RPMI8226 (cell line): ENCODE results near the gene MYO9B.

Experiments
- DNase-seq: peaks from one replicate; pipeline ENCODE4 v3.0.0-alpha.2; 2015

The MYO9B gene

GRCh38 chr19:17226002-17226933, 150.7 kb downstream of the MYO9B start, which contains the start of gene OCEL1:
OCEL1 (plus strand) TSS chr19:17226226; CDS start chr19:17226248, 22 bp downstream.
- DNase-seq: peak; percentile 98

- DNase-seq: no peak
These were observed 152.3 kb downstream of the MYO9B start for GRCh38 chr19:17227798-17228367.

DNA sequence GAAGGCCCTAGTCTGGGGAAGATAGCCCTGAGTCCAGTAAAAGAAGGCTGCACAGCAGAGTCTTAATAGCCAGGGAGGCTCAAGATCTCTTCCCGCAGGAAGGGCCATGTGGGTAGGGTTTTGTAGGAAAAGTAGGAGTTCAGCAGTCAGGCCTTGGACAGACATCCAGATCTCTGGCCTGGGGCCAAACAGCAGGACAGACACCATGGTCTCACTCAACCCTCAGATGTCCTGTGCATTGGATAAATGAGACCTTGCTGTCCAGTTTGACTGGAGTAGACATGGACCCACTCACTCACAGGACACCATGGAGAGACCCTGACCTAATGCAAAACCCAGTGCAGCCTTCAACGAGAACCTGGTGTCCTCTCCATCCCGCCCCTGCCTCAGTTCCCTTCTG, 154.3 kb downstream of the MYO9B start:
- DNase-seq: no peak

DNA sequence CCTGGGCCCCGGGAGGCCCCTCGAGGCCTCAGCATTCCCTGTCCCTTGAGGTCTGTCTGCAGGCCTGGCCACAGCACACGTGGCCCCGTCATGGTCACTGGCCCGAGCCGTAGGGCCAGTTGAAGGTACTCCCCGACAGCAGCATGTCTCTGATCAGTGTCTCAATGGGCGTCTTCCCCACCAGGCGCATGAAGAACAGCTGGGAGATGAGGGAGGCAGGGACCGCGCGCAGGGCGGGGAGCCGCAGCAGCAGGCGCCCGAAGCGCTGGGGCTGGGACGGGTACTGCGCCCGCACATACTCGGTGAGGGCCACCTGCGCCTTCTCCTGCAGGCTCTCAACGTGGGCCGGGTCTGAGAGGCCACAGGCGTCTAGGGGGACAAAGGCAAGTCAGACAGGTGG, 156.7 kb downstream of the MYO9B start:
- no peak for DNase-seq

DNA sequence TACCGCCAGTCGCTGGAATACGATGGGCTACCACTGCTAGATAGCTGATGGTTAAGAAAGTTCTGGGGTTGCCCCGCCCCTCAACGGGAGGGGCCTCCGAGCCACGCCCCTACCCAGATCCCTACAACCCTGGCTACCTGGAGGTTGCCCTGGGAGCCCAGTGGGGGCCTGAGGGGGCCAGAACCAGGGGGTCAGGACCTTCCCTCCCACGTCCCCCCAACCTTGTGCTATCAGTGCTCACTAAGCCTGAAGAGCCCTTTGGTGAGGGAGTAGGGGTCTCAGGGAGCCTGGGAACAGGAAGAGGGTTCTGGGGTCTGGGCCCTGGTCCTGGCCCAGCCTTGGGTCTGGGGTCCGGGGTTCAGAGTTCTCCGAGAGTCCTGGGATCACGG, 159.3 kb downstream of the MYO9B start:
- DNase-seq: peak; percentile 82

DNA sequence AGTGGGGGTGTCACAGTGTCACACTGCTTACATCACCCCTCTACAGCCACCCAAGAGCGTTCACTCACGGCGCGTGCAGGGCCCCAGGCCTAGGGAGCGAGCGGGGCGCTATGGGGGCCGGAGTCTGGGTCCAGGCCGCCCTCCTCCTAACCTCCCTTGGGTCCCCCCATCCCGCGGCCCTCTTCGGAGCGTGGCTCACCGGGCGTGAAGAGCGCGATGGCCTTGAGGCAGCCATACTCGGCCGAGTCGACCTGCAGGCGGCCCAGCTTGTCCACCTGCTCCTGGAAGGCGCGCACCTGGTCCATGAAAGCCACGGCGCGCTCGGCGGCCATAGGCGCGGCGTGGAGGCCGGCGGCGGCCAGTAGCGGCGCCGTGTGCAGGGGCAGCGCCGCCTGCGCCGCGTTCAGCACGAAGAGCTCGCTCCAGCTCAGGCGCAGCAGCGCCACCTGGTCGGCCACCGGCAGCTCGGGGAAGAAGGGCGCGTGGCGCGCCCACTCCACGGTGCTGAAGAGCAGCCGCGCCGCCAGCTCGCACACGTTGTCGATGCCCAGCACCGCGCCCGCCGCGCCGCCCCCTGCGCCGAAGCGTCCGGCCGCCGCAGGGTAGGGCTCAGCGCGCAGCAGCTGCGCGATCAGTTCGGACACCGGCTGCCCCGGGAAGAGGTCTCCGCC, 159.9 kb downstream of the MYO9B start:
- peak; percentile 89 for DNase-seq

DNA sequence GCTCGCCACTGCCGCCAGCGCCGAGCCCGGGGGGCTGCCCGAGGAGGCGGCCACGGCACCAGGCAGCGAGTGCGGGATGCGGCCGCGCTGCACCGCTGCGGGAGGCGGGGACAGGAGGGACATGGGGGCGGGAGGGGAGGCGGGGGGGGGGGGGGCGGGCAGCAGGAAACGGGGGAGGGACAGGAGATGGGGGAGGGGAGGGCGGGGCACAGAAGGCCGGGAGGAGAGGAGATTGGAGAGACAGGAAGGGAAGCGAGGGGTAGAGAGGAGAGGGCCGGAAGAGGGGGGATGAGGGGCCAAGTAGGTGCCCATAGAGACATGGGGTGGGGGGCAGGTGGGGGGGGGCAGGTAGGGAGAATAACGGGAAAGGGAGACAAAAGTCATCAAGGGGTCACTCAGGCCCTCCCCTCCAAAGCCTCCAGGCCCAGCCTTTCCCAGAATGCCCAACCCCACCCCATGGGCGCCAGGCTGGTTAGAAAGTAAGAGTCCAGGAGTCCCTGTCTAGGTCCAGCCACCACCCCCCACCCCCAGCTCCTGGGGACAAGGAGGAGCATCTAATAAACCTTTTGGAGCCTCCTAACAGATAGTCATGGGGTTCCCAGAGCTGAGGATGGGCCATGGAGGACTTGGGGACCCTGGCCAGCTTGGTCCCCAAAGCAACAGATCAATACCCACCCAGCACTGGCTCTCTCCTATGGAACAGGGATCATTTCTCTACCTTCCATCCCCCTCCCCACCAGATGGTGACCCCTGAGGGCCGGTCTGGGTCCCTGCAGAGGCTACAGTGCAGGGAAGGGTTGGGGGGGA, 160.6 kb downstream of the MYO9B start:
- DNase-seq: no peak

DNA sequence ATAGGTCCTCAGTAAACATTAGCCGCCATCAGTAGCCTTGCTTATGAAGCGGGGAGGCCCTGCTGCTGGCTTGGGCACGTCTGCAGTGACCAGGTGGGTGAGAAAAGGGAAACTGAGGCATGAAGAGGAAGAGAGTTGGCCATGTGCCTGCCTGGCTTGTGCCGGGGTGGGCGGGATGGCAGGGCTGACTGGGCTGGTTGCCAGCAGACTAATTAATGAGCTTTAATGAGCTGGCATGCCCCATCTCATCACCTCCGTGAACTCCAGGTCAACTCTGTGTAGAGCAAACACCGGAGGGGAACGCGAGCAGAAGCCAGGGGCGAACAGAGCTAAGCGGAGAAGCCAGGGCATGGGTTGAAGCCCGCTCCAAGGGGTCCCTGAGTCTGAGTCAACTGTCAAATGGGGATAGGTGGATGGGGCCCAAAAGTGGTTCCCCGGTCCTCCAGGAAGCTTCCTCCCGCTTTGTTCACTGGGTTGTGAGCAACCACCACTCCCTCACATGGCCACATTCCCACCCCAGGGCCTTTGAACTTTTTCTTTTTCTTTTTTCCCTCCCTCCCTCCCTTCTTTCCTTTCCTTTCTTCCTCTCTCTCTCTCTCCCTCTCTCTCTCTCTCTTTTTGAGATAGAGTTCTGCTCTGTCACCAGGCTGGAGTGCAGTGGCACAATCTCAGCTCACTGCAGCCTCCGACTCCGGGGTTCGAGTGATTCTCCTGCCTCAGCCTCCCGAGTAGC, 161.4 kb downstream of the MYO9B start:
- DNase-seq: peak; percentile 57

DNA sequence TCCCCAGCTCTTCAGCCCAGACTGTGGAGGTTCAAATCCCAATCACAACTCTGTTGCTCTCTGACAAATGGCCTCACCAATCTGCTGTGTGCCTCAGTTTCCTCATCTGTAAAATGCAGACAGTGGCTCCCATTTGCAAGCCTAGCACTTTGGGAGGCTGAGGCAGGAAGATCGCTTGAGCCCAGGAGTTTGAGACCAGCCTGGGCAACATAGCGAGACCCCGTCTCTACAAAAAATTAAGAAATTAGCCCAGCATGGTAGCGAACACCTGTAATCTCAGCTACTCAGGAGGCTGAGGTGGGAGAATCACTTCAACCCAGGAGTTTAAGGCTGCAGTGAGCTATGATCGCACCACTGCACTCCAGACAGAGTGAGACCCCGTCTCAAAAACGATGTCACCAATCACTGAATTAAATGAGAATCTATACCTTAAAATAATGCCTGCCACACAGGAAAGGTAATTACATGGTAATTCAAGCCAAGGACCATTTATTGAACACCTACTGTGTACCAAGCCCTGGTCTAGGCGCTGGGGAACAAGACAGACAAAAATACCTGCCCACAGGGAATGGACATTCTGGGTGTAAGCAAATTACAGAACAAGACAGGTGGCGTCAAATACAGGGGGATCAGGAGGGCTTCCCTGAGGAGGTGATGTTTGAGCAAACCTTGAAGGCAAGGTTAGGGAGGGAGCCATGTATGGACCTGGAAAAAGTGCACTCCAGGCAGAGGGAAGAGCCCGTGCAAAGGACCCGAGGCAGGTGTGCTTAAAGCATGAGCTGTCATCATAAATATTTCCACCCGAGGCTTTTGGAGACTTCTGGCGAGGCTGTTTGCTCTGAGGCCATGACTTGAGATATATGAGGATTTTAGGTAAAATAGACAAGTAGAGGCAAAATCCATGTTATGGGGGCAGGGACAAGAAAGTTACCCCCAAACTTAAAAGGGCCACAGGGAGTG, 162.4 kb downstream of the MYO9B start:
- DNase-seq: no peak

DNA sequence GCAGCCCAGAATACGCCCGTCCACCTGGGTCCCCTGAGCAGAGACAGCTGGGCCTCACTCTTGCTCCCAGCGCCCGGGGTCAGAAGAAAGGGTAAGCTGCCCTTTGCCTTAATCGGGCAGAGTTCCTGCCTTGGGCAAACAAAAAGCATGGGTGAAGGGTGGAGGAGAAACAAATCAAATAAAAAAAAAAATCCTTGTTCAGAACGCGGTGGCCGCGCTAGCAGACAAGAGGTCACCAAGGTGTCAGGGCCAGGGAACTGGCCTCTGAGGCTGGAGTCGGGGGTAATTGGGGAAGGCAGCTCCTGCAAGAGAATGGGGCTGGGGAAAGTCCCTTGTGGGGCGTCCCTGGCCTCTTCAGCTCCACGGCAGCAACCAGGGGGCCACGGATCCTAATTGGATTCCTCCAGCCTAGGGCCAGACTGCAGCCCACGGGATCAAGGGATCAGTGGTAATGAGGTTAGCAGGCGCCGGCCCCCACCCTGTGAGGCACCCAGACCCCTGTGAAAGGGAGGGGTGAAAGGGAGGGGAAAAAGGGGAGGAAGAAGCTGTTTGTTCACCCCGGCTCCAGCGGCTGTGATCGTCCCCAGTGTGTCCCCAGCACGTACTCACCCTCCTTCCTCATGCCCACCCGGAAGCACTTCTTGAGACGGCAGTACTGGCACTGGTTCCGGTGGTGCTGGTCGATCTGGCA, 164.6 kb downstream of the MYO9B start:
- no peak for DNase-seq

DNA sequence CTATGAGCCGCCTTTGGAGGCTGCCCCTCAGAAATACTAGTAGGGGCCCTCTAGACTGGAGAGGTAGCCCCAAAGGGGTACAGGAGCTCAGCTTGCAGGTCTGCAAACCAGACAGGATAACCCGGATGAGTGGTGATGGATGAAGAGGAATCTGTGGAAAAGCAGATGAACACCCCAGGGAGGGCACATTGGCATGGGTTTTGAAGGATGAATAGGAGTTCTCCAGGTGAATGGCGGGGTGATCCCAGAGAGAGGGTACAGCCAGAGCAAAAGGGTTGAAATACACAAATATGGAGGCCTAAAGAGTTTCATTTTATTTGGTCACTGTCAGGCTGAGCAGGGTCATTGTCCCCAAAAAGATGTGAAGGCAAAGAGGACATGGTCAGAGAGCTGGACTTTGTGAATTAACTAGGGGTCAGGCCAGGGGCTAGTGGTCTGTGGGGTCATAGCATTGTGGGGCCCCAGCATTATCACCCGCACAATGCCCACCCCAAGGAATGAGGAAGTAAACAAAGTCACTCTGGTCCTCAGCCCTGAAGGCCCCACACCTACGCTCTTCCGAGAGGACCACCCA, 165.3 kb downstream of the MYO9B start:
- no peak for DNase-seq

GRCh38 chr19:17242431-17243208, 167.0 kb downstream of the MYO9B start:
- DNase-seq: no peak

GRCh38 chr19:17243211-17243829, 167.7 kb downstream of the MYO9B start:
- DNase-seq: no peak

DNA sequence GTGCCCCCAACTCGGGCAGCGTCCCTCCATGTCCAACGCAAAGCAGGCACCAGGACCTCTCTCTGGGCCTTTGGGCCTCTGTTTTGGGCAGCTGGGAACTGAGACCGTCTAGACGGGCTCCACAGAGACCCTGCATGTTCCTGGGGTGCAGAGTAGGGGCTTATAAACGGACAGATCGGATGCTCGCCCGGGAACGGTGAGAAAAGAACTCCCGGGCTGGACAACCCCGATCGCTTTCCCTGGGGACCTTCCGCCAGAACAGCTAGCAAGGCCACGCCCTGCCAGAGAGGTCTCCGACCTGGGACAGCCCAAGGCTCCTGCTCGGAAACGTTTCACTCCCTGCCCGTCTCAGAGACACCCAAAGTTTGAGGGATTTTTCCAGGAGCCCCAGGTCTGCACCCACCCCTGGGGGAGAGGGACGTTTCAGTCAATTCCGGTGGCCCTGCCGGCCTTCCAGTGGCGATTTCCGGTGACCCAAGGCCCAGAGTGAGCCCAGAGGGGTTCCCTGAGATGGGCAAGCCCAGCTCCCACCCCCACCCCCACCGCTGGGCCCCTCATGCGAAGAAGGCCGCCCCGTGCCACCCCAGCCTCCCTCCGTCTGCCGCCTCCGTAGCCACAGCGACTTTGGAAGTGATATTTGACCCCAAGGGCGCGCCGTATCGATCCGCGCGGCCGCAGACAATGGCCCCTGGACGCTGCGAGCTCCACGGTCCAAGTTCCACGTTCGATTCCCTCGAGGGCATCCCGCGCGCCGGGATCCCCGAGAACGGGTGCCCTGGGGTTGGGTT, 168.4 kb downstream of the MYO9B start:
- no peak for DNase-seq

- peak; percentile 45 for DNase-seq
These were observed 169.3 kb downstream of the MYO9B start for GRCh38 chr19:17244618-17245534.

DNA sequence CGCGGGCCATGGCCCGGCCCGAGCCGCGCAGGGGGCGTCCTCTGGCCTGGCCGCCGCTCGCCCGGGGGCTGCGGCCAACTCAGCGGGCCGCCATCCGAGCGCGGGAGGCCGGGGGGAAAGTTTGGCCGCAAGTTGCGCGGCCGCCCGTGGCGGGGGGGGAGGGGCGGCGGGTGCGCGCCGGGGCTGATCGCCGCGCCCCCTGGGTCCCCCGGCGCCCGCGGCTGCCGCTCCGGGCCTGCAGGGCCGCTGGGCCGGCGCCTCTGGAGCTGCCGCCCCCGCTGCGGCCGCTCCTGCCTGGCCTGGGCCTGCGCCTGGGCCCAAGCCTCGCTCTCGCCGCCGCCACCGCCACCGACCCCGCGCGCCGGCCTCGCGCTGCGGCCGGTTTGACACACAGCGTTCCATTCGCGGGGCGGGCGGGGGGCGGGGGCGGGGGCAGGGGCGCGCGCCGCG, 170.0 kb downstream of the MYO9B start, which contains the start of gene NR2F6:
Gene NR2F6 (minus strand): TSS at position 385 of the 450 bp plus-strand sequence. CDS start 699 bp downstream, outside the sequence.
- DNase-seq: no peak
